ENCODE results near the gene CCNK.

CCNK gene

GRCh38 chr14:99552021-99552553, 70.9 kb downstream of the CCNK start:
- H3K27ac ChIP-seq (ENCODE audit: low read length): no peak overlapping the region
- no peaks in the 10 kb centered on the region for H3K36me3 ChIP-seq (replicated peaks; ENCODE audit: low read depth, low read length)
- no peak overlapping the region for H3K4me2 ChIP-seq (ENCODE audit: low read length)
- H3K4me3 ChIP-seq (ENCODE audit: low read length): no peak overlapping the region
- H4K20me1 ChIP-seq (ENCODE audit: insufficient read depth, low read length): no peaks in the 10 kb centered on the region
- H3K79me2 ChIP-seq (ENCODE audit: low read length): no peaks in the 10 kb centered on the region
- H3K9me3 ChIP-seq (ENCODE audit: insufficient read depth, low read length): no peaks in the 10 kb centered on the region
- peaks cover 7% of the 10 kb centered on the region for H3K27me3 ChIP-seq (ENCODE audit: low read depth, low read length)
- no peak for TF ChIP-seq CTCF (IDR thresholded peaks at IDR 0.05; ENCODE audit: low read depth, low read length)
- no peak for TF ChIP-seq EZH2phosphoT487 (IDR thresholded peaks at IDR 0.05; ENCODE audit: low read depth)
- H2AFZ ChIP-seq (ENCODE audit: low read depth, low read length): no peak overlapping the region
- H3K4me1 ChIP-seq (ENCODE audit: low read length): peaks cover 5% of the 10 kb centered on the region; the same call in 1 of the 2 replicates
- H3K9ac ChIP-seq (ENCODE audit: low read length): no peak overlapping the region

GRCh38 chr14:99552572-99553216, 71.5 kb downstream of the CCNK start:
- Histone ChIP-seq H3K9ac (ENCODE audit: low read length) (no peak overlapping the region), H3K79me2 (ENCODE audit: low read length) (no peaks in the 10 kb centered on the region), H3K4me2 (ENCODE audit: low read length) (no peak overlapping the region), H2AFZ (ENCODE audit: low read depth, low read length) (no peak overlapping the region), H3K4me1 (ENCODE audit: low read length) (peaks cover 5% of the 10 kb centered on the region; the same call in 1 of the 2 replicates), H3K36me3 (replicated peaks; ENCODE audit: low read depth, low read length) (no peaks in the 10 kb centered on the region), H3K27me3 (ENCODE audit: low read depth, low read length) (peaks cover 7% of the 10 kb centered on the region), H4K20me1 (ENCODE audit: insufficient read depth, low read length) (no peaks in the 10 kb centered on the region), H3K4me3 (ENCODE audit: low read length) (no peak overlapping the region), H3K9me3 (ENCODE audit: insufficient read depth, low read length) (no peaks in the 10 kb centered on the region), H3K27ac (ENCODE audit: low read length) (no peak overlapping the region)
- TF ChIP-seq EZH2phosphoT487 (IDR thresholded peaks at IDR 0.05; ENCODE audit: low read depth) (no peak), CTCF (IDR thresholded peaks at IDR 0.05; ENCODE audit: low read depth, low read length) (no peak)

- peaks cover under 1% of the 10 kb centered on the region; the same call in 1 of the 2 replicates for H3K4me1 ChIP-seq (ENCODE audit: low read length)
- H2AFZ ChIP-seq (ENCODE audit: low read depth, low read length): no peak overlapping the region
- no peak overlapping the region for H3K27ac ChIP-seq (ENCODE audit: low read length)
- no peak overlapping the region for H3K4me2 ChIP-seq (ENCODE audit: low read length)
- TF ChIP-seq EZH2phosphoT487 (IDR thresholded peaks at IDR 0.05; ENCODE audit: low read depth) (no peak), CTCF (IDR thresholded peaks at IDR 0.05; ENCODE audit: low read depth, low read length) (no peak)
- H3K27me3 ChIP-seq (ENCODE audit: low read depth, low read length): no peaks in the 10 kb centered on the region
- no peaks in the 10 kb centered on the region for H4K20me1 ChIP-seq (ENCODE audit: insufficient read depth, low read length)
- H3K4me3 ChIP-seq (ENCODE audit: low read length): no peak overlapping the region
- H3K79me2 ChIP-seq (ENCODE audit: low read length): no peaks in the 10 kb centered on the region
- H3K36me3 ChIP-seq (replicated peaks; ENCODE audit: low read depth, low read length): no peaks in the 10 kb centered on the region
- H3K9me3 ChIP-seq (ENCODE audit: insufficient read depth, low read length): no peaks in the 10 kb centered on the region
- no peak overlapping the region for H3K9ac ChIP-seq (ENCODE audit: low read length)
Measured at GRCh38 chr14:99554184-99554583, 73.0 kb downstream of the CCNK start.

- TF ChIP-seq EZH2phosphoT487 (IDR thresholded peaks at IDR 0.05; ENCODE audit: low read depth): no peak
- no peak for TF ChIP-seq CTCF (IDR thresholded peaks at IDR 0.05; ENCODE audit: low read depth, low read length)
- H3K4me3 ChIP-seq (ENCODE audit: low read length): no peak overlapping the region
- H2AFZ ChIP-seq (ENCODE audit: low read depth, low read length): no peak overlapping the region
- no peaks in the 10 kb centered on the region for H3K36me3 ChIP-seq (replicated peaks; ENCODE audit: low read depth, low read length)
- no peaks in the 10 kb centered on the region for H4K20me1 ChIP-seq (ENCODE audit: insufficient read depth, low read length)
- H3K79me2 ChIP-seq (ENCODE audit: low read length): no peaks in the 10 kb centered on the region
- no peak overlapping the region for H3K27ac ChIP-seq (ENCODE audit: low read length)
- H3K27me3 ChIP-seq (ENCODE audit: low read depth, low read length): no peaks in the 10 kb centered on the region
- H3K4me1 ChIP-seq (ENCODE audit: low read length): no peaks in the 10 kb centered on the region
- H3K9ac ChIP-seq (ENCODE audit: low read length): no peak overlapping the region
- H3K9me3 ChIP-seq (ENCODE audit: insufficient read depth, low read length): no peaks in the 10 kb centered on the region
- no peak overlapping the region for H3K4me2 ChIP-seq (ENCODE audit: low read length)
Measured at GRCh38 chr14:99554757-99555531, 73.7 kb downstream of the CCNK start.

Measured in OCI-LY3 (cell line).